Neural cell (in vitro differentiated cells): Measurements from ENCODE around the gene CD177. TPM values are rescaled to one million over a fixed set of nuclear protein-coding genes. Genes with fewer than 3 reads are reported as not detected.

ENCODE experiments used
- H2AFZ ChIP-seq: fragments of 200-600, 300-800 bp; sonication (generic), shearing (Covaris generic); 2 replicates; pipeline ENCODE4 v1.6.0; 2014; ENCODE audit warnings: low read depth, mild to moderate bottlenecking, antibody characterized with exemption, low read length, moderate library complexity
- H3F3A ChIP-seq: fragments of 200-600 bp; shearing (Covaris generic); 2 replicates; pipeline ENCODE4 v1.6.1; 2016; ENCODE audit warnings: mild to moderate bottlenecking, moderate library complexity, mixed read lengths, antibody characterized with exemption, low read length; ENCODE audit not compliant: insufficient read depth, poor library complexity, severe bottlenecking
- H3K27ac ChIP-seq: fragments of 200-600, 300-800 bp; sonication (generic), shearing (Covaris generic); 2 replicates; pipeline ENCODE4 v1.5.1; 2014; ENCODE audit warnings: mild to moderate bottlenecking, low read length, moderate library complexity
- H3K27me3 ChIP-seq: fragments of 300-800, 200-600 bp; sonication (generic), shearing (Covaris generic); 2 replicates; pipeline ENCODE4 v1.6.0; 2014; ENCODE audit warnings: mild to moderate bottlenecking, low read depth, low read length, moderate library complexity; ENCODE audit not compliant: insufficient read depth
- H3K36me3 ChIP-seq: fragments of 300-800, 200-600 bp; sonication (generic), shearing (Covaris generic); 2 replicates; pipeline ENCODE4 v1.5.1; 2014; ENCODE audit warnings: mild to moderate bottlenecking, antibody characterized with exemption, low read length, moderate library complexity; ENCODE audit not compliant: insufficient read depth
- H3K4me2 ChIP-seq: fragments of 300-800, 200-600 bp; sonication (generic), shearing (Covaris generic); 2 replicates; pipeline ENCODE4 v1.6.0; 2014; ENCODE audit warnings: mild to moderate bottlenecking, low read length
- H3K4me3 ChIP-seq: fragments of 300-800, 200-600 bp; sonication (generic), shearing (Covaris generic); 2 replicates; pipeline ENCODE4 v1.5.1; 2014; ENCODE audit warnings: mild to moderate bottlenecking, low read length, moderate library complexity
- H3K79me2 ChIP-seq: fragments of 200-600 bp; shearing (Covaris generic); replicated peaks from 2 replicates; pipeline ENCODE4 v1.6.0; 2014; ENCODE audit warnings: mild to moderate bottlenecking, low read length, moderate library complexity; ENCODE audit not compliant: insufficient read depth
- H3K9ac ChIP-seq: fragments of 300-800, 200-600 bp; sonication (generic), shearing (Covaris generic); 2 replicates; pipeline ENCODE4 v1.6.1; 2016; ENCODE audit warnings: mild to moderate bottlenecking, low read length, mixed read lengths
- H3K9me2 ChIP-seq: fragments of 200-600 bp; shearing (Covaris generic); 2 replicates; pipeline ENCODE4 v1.6.1; 2016; ENCODE audit warnings: mild to moderate bottlenecking, low read length, mixed read lengths; ENCODE audit not compliant: insufficient read depth
- H3K9me3 ChIP-seq: fragments of 200-600, 300-800 bp; sonication (generic), shearing (Covaris generic); 2 replicates; pipeline ENCODE4 v1.6.1; 2016; ENCODE audit warnings: mild to moderate bottlenecking, mixed run types, low read length, moderate library complexity, mixed read lengths
- H4K20me1 ChIP-seq: fragments of 200-600 bp; shearing (Covaris generic); 2 replicates; pipeline ENCODE4 v1.6.1; 2016; ENCODE audit warnings: mild to moderate bottlenecking, mixed run types; ENCODE audit not compliant: insufficient read depth
- EP300 ChIP-seq: fragments of 450-650 bp; conservative IDR thresholded peaks from 2 replicates; pipeline ENCODE4 v1.6.1; 2014; ENCODE audit warnings: antibody characterized with exemption, mild to moderate bottlenecking, moderate library complexity; ENCODE audit not compliant: poor library complexity, severe bottlenecking
- EZH2 ChIP-seq: fragments of 200-600, 300-800 bp; shearing (Covaris generic), sonication (generic); IDR thresholded peaks from 2 replicates; pipeline ENCODE4 v1.6.1; 2014; ENCODE audit warnings: antibody characterized with exemption, low read length, borderline replicate concordance, mild to moderate bottlenecking; ENCODE audit not compliant: insufficient read depth, poor library complexity, severe bottlenecking
- MXI1 ChIP-seq: fragments of 450-650 bp; conservative IDR thresholded peaks from 2 replicates; pipeline ENCODE4 v1.6.1; 2014; ENCODE audit warnings: antibody characterized with exemption, mild to moderate bottlenecking; ENCODE audit not compliant: poor library complexity, severe bottlenecking
- POLR2AphosphoS5 ChIP-seq: IDR thresholded peaks from 2 replicates; pipeline ENCODE4 v1.6.1; 2012
- RAD21 ChIP-seq: fragments of 450-650 bp; conservative IDR thresholded peaks from 2 replicates; pipeline ENCODE4 v1.6.1; 2014; ENCODE audit warnings: antibody characterized with exemption, mild to moderate bottlenecking, moderate library complexity
- SMC3 ChIP-seq: fragments of 450-650 bp; conservative IDR thresholded peaks from 2 replicates; pipeline ENCODE4 v1.6.1; 2014; ENCODE audit warnings: antibody characterized with exemption, mild to moderate bottlenecking, moderate library complexity; ENCODE audit not compliant: poor library complexity
- TAF1 ChIP-seq: IDR thresholded peaks from 2 replicates; pipeline ENCODE4 v1.6.1; 2012; ENCODE audit warnings: low read depth
- polyA plus RNA-seq: library from polyadenylated mRNA; depleted of rRNA; stranded (reverse); fragments of >200 nt; gene quantifications from 2 replicates; pipeline ENCODE4 v1.2.3, GENCODE V29; 2014
- TF ChIP-seq, protein P1 (sequence below): fragments of 450-650 bp; IDR thresholded peaks from 2 replicates; pipeline ENCODE4 v1.5.1; 2014; ENCODE audit warnings: antibody characterized with exemption, mild to moderate bottlenecking, moderate library complexity; ENCODE audit not compliant: poor library complexity, severe bottlenecking
- TF ChIP-seq, protein P2 (sequence below): IDR thresholded peaks from 2 replicates; pipeline ENCODE4 v1.6.1; 2012; ENCODE audit warnings: borderline replicate concordance

Gene CD177
- polyA plus RNA-seq, 1 donor from 2014 or later: not detected

DNA sequence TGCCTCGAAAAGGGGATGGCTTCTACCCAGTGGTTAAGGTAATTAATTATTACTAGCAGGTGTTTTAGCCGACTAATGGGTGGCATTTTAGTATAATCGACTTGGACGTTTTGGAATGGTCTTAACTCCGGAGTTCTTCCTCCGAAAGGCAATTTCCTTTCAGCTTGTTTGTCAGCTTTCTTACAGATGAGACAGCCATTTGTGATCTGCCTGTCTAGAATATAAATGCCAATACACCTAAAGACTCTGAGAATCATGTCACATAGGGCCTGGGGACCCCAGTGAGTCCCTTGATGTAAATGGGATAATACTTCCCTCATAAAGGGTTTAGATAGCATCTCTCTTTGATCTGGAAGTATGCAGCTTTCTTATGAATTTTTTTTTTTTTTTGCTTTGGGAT lies 42.2 kb upstream of the CD177 start:
- TF ChIP-seq EP300 (no peak), TAF1 (no peak), POLR2AphosphoS5 (no peak)
- TF ChIP-seq, protein P1, sequence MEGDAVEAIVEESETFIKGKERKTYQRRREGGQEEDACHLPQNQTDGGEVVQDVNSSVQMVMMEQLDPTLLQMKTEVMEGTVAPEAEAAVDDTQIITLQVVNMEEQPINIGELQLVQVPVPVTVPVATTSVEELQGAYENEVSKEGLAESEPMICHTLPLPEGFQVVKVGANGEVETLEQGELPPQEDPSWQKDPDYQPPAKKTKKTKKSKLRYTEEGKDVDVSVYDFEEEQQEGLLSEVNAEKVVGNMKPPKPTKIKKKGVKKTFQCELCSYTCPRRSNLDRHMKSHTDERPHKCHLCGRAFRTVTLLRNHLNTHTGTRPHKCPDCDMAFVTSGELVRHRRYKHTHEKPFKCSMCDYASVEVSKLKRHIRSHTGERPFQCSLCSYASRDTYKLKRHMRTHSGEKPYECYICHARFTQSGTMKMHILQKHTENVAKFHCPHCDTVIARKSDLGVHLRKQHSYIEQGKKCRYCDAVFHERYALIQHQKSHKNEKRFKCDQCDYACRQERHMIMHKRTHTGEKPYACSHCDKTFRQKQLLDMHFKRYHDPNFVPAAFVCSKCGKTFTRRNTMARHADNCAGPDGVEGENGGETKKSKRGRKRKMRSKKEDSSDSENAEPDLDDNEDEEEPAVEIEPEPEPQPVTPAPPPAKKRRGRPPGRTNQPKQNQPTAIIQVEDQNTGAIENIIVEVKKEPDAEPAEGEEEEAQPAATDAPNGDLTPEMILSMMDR: no peak
- TF ChIP-seq, protein P2, sequence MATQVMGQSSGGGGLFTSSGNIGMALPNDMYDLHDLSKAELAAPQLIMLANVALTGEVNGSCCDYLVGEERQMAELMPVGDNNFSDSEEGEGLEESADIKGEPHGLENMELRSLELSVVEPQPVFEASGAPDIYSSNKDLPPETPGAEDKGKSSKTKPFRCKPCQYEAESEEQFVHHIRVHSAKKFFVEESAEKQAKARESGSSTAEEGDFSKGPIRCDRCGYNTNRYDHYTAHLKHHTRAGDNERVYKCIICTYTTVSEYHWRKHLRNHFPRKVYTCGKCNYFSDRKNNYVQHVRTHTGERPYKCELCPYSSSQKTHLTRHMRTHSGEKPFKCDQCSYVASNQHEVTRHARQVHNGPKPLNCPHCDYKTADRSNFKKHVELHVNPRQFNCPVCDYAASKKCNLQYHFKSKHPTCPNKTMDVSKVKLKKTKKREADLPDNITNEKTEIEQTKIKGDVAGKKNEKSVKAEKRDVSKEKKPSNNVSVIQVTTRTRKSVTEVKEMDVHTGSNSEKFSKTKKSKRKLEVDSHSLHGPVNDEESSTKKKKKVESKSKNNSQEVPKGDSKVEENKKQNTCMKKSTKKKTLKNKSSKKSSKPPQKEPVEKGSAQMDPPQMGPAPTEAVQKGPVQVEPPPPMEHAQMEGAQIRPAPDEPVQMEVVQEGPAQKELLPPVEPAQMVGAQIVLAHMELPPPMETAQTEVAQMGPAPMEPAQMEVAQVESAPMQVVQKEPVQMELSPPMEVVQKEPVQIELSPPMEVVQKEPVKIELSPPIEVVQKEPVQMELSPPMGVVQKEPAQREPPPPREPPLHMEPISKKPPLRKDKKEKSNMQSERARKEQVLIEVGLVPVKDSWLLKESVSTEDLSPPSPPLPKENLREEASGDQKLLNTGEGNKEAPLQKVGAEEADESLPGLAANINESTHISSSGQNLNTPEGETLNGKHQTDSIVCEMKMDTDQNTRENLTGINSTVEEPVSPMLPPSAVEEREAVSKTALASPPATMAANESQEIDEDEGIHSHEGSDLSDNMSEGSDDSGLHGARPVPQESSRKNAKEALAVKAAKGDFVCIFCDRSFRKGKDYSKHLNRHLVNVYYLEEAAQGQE: no peak
- Histone ChIP-seq H3K9me3 (no peaks in the 10 kb centered on the region), H3K79me2 (no peaks in the 10 kb centered on the region), H2AFZ (no peak overlapping the region), H4K20me1 (no peaks in the 10 kb centered on the region), H3K9ac (no peak overlapping the region), H3K4me2 (no peak overlapping the region), H3K9me2 (no peaks in the 10 kb centered on the region), H3K4me3 (no peak overlapping the region), H3K36me3 (no peaks in the 10 kb centered on the region), H3K27me3 (no peaks in the 10 kb centered on the region), H3K27ac (no peak overlapping the region), H3F3A (no peaks in the 10 kb centered on the region)

GRCh38 chr19:43311706-43312105 lies 41.8 kb upstream of the CD177 start:
- H3F3A ChIP-seq: no peaks in the 10 kb centered on the region
- no peaks in the 10 kb centered on the region for H3K9me3 ChIP-seq
- H3K79me2 ChIP-seq: no peaks in the 10 kb centered on the region
- H4K20me1 ChIP-seq: no peaks in the 10 kb centered on the region
- no peaks in the 10 kb centered on the region for H3K36me3 ChIP-seq
- TF ChIP-seq EZH2 (no peak), RAD21 (no peak), MXI1 (no peak), SMC3 (no peak), TAF1 (no peak), EP300 (no peak), POLR2AphosphoS5 (no peak)
- TF ChIP-seq, protein P2: no peak
- TF ChIP-seq, protein P1: no peak
- H3K4me2 ChIP-seq: no peak overlapping the region
- H3K9me2 ChIP-seq: no peaks in the 10 kb centered on the region
- no peaks in the 10 kb centered on the region for H3K27me3 ChIP-seq
- H3K9ac ChIP-seq: no peak overlapping the region
- no peak overlapping the region for H3K27ac ChIP-seq
- H2AFZ ChIP-seq: no peak overlapping the region
- H3K4me3 ChIP-seq: no peak overlapping the region
